Gastroesophageal sphincter (tissue), 3 donors: ENCODE data around the gene TOX4.

Experiments used
- POLR2A ChIP-seq, 2 donors: fragments of 450-650 bp; IDR thresholded peaks; one replicate each; pipeline ENCODE4 v1.6.1; 2017; ENCODE audit warnings: antibody characterized with exemption in 2 of 2, mild to moderate bottlenecking in 2 of 2, moderate library complexity in 1 of 2
- POLR2AphosphoS5 ChIP-seq: sonication (generic); formaldehyde crosslinking; IDR thresholded peaks from one replicate; pipeline ENCODE4 v1.6.1; 2017; ENCODE audit warnings: antibody characterized with exemption
- TF ChIP-seq, protein P1 (sequence below), 4 experiments: fragments of 200-600 bp in 2 of 4; fragments of 450-650 bp in 2 of 4; sonication (generic) in 1 of 4; IDR thresholded peaks; one replicate each; pipeline ENCODE4 v1.5.1; 2017 to 2019; ENCODE audit warnings: antibody characterized with exemption in 4 of 4, mild to moderate bottlenecking in 2 of 4, moderate library complexity in 2 of 4

DNA sequence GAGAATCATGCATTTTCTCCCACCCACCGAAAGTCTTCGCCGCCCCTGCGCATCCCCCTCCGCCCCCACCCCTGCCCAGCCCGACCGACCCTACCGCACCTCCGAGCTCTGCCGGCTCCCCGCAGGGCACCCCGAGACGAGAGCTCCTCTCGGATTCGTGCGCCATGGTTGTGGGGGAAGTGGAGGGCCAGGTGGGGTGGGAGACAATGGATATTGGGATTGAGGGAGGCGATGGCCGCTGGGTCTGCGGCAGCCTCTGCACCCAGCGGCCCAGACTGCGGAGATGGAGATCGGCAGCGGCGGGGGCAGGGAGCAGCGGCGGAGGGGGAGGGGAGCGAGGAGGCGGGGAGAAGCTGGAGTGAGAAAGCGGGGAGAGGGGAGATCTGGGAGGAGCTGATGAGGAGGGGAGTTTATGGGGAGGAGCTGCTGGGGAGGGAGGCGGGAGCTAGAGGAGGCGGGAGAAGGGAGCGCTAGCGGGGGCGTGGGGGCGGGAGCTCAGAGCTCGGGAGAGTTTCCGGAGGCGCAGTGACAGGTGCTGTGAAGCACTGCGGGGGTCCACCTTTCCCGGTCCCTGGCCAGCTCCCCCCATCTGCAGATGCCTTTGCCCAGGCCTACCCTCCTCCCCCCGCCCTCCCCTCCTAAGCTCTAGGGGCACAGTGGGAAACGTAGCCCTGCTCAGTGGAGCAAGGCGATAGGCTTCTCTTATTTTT lies 49.1 kb downstream of the TOX4 start, which contains the start of gene SALL2:
- TF ChIP-seq POLR2AphosphoS5 = peak; percentile 39
- TF ChIP-seq, protein P1, sequence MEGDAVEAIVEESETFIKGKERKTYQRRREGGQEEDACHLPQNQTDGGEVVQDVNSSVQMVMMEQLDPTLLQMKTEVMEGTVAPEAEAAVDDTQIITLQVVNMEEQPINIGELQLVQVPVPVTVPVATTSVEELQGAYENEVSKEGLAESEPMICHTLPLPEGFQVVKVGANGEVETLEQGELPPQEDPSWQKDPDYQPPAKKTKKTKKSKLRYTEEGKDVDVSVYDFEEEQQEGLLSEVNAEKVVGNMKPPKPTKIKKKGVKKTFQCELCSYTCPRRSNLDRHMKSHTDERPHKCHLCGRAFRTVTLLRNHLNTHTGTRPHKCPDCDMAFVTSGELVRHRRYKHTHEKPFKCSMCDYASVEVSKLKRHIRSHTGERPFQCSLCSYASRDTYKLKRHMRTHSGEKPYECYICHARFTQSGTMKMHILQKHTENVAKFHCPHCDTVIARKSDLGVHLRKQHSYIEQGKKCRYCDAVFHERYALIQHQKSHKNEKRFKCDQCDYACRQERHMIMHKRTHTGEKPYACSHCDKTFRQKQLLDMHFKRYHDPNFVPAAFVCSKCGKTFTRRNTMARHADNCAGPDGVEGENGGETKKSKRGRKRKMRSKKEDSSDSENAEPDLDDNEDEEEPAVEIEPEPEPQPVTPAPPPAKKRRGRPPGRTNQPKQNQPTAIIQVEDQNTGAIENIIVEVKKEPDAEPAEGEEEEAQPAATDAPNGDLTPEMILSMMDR (IDR thresholded peaks at IDR 0.05) = peak in 1 of 4 experiments; percentile 5
- TF ChIP-seq POLR2A (IDR thresholded peaks at IDR 0.05) = no peak
